GM20431 (cell line): ENCODE measurements around the gene PGP.
"Not testable (repeated sequence)": the region's sequence is repeated elsewhere in the genome, so short reads cannot be mapped to it uniquely, and the experiment has no call there.

Source experiments
- in situ Hi-C: fragments of 300-500 bp; cut with MseI, MboI; formaldehyde crosslinking; loops from one replicate; pipeline ENCODE4 v1.15.0; 2020; ENCODE audit warnings: low sequenced_read_pairs; ENCODE audit not compliant: unreplicated experiment

The PGP gene

DNA sequence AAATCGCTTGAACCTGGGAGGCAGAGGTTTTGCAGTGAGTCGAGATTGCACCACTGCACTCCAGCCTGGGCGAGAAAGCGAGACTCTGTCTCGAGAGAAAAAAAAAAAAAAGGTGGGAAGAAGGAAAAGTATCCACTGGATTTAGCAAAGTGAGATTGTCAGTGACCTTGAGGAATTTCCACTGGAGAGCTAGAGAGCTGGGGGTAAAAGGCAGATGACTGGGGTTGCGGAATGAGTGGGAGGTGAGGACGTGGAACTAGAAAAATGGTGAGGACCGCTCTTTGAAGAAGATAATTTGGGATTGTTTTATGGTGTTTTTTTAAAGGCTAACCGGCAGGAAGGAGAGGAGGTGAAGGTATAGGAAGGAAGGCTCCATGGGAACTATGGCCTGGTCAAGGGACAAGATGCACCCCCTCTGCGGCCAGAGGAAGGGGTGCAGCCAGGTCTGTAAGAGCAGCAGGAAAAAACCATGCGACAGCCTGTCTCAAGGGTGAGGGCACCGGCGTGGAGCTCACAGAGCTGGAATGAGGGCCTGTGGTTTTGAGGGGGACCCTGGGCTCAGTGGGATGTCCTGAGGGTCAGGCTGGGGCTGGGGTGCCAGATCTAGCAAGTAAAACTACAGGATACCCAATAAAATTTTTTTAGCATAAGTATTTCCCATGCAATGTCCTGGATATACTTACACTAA is 10.1 kb downstream of the PGP start:
- in situ Hi-C loops = no loop called here

DNA sequence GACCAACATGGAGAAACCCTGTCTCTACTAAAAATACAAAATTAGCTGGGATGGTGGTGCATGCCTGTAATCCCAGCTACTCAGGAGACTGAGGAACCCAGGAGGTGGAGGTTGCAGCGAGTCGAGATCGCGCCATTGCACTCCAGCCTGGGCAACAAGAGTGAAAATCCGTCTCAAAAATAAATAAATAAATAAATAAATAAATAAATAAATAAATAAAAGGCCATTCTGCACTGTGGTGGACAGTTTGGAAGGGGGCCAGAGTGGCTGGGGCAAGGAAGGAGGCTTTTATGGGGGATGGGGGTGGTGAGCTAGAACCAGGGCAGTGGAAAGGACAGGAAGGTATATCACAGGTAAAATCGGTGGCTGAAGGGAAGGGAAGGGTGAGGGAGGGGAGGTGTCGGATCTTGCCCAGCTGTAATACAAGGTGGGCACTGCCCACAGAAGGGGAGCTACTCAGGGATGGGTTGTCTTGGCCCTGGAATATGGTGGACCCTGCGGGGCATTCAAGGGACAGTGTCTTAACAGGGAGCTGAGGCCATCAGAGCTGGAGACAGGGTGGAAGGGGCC is 11.4 kb downstream of the PGP start:
- in situ Hi-C loops = not testable (repeated sequence)

DNA sequence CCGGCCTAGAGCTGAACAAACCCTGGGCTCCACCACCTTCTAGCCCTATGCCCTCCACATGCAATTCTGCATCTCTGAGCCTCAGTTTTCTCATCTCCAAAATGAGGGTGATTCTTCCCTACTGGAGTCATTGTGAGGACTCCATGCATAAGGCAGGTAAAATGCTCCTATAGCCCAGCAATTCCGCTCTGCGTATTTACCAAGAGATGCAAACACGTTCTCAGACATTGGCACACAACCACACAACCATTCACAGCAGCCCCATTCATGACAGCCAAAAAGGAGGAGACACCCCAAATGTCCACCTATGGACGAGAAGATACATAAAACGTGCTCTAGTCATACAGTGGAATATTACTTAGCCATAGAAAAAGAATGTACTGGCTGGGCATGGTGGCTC is 14.3 kb downstream of the PGP start:
- in situ Hi-C loops = no loop called here

DNA sequence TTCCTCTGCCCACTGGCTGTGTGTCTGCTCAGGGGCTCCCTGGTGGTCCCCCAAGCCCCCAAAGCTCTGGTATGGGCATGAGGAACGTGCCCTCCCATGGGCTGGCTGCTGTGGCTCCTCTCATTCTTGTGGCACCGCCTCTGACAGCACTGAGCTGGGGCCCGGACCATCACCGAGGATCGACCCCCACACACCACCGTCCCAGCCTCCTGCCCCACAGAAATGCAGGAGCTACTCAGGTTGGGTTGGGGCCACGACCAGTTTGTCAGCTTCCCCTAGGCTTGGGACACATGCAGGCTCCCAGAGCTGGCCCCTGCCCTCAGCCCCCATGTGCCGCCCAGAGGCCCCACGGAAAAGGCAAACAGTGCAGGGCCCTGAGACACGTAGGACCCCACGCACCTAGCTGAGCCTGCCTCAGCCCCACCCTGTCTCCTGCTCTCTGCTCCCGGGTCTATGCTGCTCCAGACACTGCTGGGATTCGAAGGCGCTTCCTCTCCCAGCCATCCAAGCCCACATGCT is 15.0 kb downstream of the PGP start:
- in situ Hi-C loops = no loop called here

DNA sequence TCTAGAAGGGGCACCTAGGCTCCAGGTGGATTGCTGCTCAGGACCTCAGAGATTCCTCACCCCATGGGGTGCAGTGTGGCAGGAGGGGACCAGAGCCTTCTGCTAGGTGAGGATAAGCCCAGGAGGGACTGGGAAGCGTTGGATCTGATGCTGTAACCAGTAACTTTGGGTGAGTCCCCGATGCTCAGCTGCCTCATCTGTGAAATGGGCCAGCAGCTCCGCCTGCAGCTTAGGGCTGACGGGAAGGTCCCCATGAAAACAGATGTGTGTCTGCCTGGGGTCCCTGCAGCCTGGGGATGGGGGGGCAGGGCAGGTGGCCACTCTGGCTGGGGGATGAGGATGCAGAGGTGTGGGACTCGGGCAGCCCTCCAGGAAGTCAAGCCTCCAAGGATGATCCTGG is 15.5 kb downstream of the PGP start:
- in situ Hi-C loops = no loop called here

DNA sequence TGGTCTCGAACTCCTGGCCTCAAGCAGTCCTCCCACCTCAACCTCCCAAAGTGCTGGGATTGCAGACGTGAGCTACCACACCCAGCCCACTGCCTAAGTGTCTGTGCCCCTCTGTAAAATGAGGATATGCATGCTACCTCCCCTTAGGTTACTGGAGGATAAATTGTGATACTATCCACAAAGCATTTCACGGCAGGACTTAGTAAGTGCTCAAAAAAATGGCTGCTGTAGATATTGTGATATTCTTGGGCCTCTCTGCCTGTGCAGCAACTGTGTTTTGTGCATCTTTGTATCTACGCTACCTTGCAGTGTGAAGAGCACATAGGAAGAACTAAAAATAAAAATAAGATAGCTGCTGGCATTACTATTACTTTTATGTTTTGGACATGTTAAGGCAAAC is 16.4 kb downstream of the PGP start:
- in situ Hi-C loops = no loop called here

DNA sequence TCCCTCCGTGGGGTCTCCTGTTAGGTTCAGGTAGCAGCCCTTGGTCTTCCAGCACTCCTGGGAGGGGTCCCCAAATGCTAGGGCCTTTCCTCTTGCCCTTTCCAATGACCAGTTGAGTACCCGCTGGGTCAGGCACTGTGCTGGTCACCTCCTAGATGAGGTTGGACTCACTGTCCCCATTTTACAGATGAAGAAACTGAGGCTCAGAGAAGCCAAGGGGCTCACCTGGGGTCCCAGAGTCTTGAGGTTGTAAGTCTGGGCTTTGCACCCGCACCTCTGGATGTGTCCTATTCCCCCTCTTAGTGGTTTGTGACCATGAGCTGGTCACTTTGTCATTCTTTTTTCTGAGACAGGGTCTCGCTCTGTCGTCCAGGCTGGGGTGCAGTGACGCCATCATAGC is 16.9 kb downstream of the PGP start:
- in situ Hi-C loops = no loop called here

DNA sequence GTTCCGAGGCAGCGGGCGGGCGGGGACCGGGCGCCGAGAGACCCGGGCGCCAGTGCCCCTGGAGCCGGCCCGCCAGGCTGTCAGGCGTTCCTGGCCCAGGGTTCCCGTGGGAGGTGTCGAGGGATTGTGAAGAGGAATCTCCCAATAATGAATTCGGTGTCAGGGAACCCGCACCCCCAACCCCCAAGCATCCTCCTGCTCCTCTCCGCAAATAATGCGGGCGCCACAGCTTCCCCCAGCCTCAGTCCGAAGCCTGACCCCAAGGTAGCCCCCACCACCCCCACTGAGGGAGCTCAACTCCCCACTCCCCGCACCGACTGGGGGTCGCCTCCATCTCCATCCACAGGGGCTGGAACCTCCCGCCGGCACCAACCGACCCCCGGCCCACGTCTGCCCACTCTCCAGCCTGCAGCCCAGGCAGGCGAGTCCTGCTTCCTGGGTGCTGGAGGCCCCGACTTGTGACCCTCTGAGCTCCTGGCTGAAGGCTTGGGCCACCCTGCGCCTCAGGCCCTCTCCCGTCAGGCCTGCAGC is 17.6 kb downstream of the PGP start:
- in situ Hi-C loops = no loop called here

DNA sequence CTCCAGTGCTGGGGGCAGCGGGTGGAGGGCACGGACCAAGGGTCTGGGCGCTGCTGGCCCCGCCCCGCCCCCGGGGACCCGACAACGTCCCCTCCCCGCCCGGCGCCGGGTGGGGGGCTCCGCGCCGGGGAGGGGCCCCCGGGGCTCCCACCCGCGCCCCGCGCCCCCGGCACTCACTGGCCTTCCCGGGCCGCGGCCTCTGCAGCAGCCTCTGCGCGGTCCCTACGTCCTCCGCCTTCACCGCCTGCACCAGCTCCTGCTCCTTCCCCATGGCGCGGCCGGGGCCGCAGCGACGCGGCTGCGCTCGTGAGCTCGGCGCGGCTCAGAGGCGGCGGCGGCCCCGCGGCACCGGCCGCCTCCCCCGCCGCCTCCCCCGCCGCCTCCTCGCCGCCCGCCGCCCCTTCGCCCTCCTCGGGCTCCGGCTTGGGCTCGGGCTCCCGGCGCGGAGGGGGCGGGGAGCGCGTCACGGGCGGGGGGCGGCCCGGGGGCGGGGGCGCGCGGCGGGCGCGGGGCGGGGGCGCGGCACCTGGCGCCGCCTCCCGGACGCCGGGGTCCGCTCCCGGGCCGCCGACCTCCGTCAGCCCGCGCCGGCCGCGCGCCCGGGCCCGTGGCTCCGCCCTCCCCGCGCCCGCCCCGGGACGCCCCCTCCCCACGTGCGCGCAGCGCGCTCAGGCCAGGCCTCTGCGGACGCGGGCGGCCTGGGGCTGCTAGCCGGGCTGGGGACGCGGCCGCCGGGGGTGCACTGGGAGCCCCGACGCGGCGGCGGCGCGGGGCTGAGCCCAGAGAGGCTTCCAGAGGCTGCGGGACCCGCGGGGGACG is 18.3 kb downstream of the PGP start, which contains the start of gene CASKIN1:
CASKIN1 (minus strand) TSS at position 444 of the 819 bp plus-strand sequence; CDS start at position 271, 173 bp downstream.
- in situ Hi-C loops = no loop called here

DNA sequence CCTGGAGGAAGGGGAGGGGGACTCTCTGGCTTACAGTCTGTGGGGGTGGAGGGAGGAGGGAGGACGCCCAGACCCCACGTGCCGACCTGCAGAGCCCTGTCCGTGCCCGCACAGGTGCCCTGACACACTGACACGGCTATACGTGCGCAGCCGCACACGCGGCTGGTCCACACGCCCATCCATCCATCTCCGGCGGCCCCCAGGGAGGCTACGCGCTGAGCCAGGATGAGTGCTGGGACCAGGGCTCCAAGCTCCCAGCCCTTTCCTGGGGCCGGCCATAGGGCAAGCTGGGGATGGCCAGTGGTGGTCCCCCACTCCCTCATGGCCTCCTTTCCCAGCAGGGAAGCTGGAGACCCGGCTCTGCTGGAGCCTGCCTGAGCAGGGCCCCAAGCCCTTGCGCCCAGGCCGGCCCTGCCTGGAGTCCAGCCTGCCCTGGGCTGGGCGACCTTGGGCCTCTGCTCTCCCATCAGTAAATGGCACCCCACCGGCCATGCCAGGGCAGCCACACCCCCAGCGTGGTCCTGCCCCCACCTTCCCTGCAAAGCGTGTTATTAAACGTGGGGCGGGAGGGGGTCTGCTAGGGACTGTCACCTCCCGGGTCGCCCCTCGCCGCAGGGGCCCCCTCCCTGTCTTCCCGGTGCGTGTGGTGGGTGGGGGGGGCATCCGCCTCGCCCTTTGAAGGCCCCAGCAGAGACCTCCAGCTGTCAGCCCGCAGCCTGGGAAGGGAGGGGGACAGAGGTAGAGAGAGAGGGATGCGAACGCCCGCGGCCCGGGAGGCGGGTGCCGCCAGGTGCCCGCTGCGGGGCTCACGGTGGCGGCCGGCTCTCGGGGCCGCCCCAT is 19.1 kb downstream of the PGP start:
- in situ Hi-C loops = no loop called here

DNA sequence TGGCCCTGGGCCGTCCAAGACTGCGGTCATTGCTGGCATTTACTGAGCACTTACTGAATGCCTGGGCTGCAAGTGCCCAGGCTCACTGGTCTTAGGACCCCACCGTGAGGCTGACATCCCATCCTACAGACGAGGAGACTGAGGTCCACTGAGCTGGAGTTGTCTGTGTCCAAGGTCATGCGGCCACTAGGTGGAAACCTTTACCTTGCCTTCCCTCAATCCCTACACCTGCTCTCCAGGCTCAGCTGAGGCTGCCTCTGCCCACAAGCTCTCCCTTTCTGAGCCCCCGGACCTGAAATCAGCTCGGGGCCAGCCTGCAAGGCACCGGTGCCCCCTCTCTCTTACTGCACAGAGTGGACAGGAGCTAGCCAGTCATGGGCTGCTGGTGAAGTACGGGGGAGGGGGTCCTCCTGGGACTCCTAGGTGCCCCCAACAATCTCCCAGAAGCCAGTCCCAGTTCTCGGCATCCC is 19.8 kb downstream of the PGP start:
- in situ Hi-C loops = no loop called here

DNA sequence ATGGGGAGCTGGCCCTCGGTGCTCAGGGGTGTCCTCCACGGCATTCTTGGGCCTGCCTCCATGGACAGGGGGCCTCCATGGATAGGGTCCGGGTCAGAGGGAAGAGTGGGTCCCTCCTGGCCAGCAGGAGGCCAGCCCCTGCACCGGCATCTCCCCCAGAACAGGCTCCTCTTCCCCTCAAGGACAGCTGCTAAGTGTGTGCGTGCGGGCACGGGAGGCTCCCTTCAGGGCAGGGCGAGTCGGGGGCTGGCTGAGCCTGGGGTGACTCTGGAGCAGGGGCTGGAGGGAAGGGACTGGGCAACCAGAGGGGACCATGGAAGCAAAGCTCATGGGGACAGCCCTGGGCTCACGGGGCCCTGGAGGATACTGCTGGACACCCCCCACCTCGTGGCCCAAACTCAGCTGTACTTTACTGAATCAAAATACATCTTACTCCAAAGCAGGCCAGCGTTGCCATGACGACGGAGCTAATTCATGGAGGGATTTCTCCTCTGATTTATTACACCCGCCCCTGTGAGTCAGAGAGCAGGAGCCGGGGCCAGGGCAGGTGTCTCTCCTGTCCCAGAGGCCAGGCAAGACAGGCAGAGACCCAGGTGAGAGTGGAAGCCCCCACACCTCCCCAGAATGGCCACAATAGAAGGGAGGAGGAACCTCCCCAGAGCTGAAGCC is 20.3 kb downstream of the PGP start:
- in situ Hi-C loops = no loop called here

DNA sequence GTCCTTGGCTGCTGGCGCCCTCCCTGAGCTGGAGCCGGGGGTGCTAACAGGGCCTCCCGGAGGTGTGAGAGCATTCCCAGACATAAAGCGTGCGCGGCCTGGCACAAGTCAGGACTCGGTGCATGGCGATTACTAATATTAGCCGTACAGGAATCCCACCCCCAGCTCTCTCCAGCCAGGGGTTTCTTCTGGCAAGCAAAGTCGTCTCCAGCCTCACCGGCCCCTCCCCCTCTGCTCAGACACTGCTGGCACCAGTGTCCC is 23.3 kb downstream of the PGP start:
- in situ Hi-C loops = no loop called here

DNA sequence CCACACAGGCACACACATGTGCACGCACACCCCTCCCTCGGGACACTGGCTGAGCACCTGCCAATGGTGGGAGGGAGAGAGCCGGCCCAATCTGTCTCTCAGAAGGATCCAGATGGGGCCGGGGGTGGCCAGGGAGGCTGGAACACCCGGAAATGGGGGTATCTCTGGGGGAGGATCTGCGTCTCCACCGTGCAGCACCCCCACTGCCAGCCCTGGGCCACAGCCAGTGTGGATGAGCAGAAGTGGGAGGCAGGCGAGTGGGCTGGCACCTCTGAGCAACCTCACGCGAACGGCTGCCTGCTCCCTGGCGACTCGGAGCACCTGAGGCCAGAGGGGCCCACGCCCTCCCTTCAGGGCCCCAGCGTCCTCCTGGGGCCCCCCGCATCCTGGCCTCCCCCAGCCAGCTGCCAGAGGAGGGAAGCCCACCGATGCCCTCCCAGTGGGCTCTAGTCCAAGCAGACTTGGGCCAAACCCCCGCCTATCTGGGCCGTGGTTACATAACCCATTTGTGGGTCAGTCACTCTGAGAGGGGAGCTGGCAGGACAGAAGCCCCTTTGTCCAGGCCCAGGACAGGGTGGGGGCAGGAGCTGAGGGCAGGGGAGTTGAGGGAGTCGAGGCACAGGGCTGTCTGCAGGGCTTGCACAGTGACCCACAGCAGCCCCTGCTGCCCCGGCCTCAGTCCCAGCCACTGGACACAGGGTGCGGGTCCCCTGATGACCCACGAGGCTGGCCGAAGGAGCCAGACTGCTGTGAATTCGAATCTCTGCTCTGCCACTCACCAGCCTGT is 23.8 kb downstream of the PGP start:
- in situ Hi-C loops = no loop called here

DNA sequence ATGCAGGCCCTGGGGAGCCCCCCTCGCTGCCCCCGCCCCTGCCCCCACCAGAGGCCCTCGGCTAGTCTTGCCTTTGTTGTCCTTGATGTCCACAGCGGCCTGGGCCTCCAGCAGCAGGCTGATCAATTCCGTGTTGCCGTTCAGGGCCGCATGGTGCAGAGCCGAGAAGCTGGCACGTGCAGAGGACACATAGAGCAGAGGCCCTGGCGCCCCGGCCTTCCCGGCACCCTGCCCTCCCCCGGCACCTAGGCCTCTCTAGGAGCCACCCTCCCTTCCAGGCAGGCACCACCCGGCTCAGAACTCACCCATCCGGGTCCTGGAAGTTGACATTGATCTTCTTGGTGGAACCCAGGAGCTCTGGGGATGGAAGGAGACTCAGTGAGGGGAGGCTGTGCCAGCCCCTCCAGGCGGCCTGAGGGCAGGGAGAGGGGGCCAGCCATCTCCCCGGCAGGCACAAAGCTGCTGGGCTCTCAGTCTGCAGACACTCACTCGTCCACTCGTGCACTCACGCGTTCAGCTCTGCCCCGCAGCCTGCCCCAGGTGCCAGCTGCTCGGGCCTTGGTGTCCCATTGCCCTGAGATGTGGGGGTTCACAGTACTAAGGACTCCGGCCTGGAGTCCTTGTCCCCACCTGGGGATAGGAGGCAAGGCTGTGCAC is 24.5 kb downstream of the PGP start:
- in situ Hi-C loops = no loop called here

DNA sequence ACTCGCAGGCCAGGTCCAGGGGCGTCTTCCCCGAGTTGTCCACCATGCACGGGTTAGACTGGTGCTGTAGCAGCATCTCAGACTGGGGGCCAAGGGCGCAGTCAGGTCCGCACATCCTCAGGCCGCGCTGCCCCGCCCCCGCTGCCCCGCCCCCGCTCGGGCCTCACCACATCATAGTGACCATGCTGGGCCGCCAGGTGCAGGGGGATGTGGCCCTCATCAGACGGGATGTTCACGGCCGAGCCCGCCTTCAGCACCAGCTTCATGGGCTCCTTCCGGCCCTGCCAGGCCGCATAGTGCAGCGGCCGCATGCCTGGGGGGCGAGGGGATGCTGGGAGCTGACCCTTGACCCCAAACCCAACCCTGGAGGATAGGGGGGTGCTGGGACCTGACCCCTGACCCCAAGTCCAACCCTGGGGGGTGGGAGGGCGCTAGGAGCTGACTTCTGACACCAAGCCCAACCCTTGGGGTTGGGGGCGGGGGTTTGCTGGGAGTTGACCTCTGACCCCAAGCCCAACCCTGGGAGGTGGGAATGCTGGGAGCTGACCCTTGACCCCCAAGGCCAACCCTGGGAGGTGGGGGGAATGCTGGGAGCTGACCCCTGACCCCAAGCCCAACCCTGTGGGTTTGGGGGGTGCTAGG is 25.3 kb downstream of the PGP start:
- in situ Hi-C loops = no loop called here

DNA sequence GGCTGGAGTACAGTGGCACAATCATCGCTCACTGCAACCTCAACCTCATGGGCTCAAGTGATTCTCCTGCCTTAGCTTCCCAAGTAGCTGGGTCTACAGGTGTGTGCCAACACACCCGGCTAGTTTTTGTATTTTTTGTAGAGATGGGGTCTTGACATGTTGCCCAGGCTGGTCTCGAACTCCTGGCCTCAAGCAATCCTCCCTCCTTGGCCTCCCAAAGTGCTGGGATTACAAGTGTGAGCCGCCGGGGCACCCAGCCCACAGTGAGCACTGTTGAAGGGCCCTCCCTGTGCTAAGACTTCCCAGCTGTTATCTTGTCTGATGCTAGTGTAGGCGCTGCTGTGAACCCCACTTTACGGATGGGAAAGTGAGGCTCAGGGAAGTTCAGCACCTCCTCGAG is 26.2 kb downstream of the PGP start:
- in situ Hi-C loops = no loop called here

DNA sequence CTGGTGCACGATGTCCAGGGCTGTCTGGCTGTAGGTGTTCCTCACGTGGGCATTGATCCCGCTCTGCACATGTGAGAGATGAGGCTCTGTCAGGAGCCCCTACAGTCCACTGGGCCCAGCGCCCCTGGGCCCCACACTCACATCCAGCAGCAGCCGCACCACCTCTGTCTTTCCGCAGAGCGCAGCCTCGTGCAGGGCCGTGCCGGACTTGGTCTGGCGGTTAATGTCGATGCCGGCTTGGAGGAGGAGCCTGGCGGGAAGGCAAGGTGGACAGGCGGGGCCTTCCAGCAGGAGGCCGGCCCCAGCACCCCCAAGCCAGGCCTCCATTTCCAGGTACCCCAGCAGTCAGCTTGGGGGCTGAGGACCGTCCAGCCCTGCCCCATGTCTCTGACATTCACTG is 27.4 kb downstream of the PGP start:
- in situ Hi-C loops = no loop called here
